Measurements from ENCODE around the gene CALN1. TPM values are rescaled to one million over a fixed set of nuclear protein-coding genes. Genes with fewer than 3 reads are reported as not detected.
"Not testable (repeated sequence)": the region's sequence is repeated elsewhere in the genome, so short reads cannot be mapped to it uniquely, and the experiment has no call there.

The CALN1 gene
- total RNA-seq, 1 donor from 2014 or later = 0.45 TPM

DNA sequence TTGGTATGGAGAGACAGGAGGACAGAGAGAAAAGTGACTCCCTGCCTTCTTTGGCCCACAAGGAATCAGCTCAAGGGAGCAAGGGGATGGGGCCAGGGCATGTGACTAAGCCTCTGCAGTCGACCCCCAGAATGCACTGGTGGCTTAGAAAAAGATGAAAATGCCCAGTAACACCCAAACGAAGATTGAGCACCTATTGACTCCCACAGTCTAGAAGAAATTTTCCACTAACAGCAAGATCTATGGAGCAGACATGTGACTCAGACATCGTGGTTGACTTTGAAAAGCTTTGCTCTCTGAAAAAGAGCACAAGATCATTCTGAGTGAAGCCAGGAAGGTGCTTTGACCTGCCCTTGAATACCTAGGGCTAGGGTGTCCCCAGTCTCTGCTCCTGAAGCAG is 586.0 kb downstream of the CALN1 start:
- ATAC-seq (no peak), DNase-seq (ENCODE audit: low spot score) (no peak)

DNA sequence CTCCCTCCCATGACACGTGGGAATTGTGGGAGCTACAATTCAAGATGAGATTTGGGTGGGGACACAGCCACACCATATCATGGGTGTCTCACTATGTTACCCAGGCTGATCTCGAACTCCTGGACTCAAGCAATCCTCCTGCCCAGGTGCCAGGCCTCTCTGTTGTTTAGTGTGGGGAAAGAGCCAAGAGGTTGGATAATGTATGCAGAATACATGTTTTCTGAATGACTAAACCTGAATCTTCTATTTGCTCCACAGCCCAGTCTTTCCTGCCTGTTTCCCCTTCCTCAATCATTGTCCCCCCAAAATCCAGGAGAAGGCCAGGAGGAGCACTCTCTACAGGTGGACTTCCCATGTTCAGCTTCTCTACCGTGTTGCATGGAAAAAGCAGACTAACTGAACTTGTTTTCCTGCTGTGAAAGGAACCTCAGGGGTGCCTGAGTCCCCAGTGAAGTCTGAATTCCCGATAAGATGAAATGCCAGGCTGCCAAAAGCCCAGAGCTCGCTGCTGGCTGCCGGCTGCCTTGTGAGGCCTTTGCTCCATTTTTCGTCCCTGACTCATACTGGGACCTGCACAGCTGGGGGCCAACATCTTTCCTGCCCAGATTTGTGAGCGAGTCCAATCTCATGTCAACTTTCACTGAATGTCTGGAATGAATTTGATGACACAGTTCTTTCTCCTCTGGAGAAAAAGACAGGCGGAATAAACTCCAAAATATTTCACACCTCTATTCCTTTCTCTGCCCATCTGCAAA is 588.0 kb downstream of the CALN1 start:
- ATAC-seq = no peak
- no peak for DNase-seq (ENCODE audit: low spot score)

DNA sequence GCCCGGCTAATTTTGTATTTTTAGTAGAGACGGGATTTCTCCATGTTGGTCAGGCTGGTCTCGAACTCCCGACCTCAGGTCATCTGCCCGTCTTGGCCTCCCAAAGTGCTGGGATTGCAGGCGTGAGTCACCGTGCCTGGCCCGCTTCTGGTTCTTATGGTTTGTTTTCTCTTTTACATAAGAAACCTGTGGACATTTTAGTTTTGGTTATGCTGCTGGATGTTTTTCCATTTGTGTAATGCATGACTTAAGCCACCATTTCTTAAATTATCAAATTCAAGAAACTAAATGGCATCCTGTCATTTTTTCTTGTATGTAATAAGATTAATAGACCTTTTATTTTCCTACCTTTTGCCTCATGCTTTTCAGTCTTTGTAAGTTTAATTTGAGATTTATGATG is 589.7 kb downstream of the CALN1 start:
- not testable (repeated sequence) for ATAC-seq; DNase-seq (ENCODE audit: low spot score)

DNA sequence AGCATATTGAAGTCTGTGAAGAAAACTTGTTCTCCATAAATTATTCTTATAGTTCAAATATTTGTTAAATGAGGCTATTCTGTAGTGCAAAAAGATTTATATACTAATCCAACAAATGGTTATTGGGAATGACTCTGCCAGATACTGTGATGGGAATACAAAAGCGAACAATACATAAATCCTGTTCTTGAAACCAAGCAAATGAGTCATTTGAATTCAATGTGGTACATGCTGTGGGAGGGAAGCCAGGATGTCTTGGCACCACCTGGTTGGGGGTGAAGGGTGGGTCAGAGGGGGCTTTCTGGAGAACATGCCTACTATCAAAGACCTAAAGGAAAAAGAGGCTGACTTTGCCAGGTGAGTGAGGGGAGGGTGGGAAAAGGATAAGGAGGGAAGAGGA is 594.2 kb downstream of the CALN1 start:
- no peak for ATAC-seq
- DNase-seq (ENCODE audit: low spot score) = no peak

DNA sequence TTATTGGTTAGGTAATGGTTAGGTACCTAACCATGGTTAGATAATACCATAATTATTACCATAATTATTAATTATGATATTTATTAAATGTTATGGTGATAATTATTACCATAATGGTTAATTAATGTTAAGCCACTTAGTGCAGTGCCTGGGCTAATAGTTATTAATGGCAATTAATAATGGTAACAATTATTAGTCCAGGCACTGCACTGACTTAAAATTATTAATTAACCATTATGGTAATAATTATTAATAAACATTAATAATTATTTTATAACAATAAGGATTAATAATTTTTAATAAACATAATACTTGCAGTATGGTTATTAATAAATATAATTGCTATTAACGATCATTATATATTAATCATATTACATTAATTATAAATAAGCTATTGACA is 604.0 kb downstream of the CALN1 start:
- no peak for ATAC-seq

DNA sequence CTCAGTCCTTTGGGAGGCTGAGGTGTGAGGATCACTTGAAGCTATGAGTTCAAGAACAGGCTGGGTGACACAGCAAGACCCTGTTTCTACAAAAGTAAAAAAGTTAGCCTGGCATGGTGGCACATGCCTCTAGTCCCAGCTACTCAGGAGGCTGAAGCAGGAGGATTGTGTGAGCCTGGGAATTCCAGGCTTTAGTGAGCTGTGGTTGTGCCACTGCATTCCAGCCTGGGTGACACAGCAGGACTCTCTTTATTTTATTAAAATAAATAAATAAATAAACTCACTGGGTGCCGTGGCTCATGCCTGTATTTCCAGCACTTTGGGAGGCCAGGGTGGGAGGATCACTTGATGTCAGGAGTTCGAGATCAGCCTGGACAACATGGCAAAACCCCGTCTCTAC is 607.9 kb downstream of the CALN1 start:
- ATAC-seq (no peak), DNase-seq (ENCODE audit: low spot score) (no peak)

More for the DNA sequence above, 604.0 kb downstream of the CALN1 start:
- no peak for DNase-seq (ENCODE audit: low spot score)

DNA sequence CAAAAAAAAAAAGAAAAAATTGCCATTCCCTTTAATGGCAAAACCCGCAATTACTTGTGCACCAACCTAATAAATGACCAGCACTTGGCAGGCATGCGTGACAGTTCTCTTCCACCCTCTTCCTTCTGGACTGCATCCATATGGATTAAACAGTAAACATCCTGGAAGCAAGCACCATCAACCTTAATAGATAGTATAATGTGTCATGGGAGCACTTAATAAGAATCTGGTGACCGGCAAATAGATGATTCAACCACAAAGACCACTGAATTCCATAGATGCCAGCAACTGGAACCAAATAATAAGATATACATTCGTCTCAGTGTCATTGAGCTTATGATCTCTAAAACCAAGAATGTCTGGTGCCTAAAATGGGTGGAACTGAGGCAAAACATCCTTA is 610.2 kb downstream of the CALN1 start:
- ATAC-seq (no peak), DNase-seq (ENCODE audit: low spot score) (no peak)

DNA sequence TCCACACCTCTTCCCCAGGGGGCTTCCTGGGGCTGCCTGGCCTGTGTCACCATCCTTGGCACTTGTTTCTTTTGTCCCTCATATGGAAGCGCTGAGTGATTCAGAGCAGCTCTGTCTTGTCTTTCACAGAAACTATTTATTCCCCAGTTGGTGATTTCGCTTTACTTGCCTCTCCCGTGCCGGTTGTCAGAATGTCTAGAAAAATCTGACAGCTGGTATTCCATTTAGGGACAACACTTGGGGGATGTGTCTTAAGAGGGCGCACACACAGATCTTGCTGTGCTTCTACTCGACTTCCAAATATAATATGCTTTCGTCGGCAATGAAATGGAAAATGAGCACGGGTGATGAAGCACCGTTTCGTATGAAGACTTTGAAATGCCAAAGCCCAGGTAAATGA is 611.8 kb downstream of the CALN1 start:
- no peak for DNase-seq (ENCODE audit: low spot score)
- no peak for ATAC-seq

DNA sequence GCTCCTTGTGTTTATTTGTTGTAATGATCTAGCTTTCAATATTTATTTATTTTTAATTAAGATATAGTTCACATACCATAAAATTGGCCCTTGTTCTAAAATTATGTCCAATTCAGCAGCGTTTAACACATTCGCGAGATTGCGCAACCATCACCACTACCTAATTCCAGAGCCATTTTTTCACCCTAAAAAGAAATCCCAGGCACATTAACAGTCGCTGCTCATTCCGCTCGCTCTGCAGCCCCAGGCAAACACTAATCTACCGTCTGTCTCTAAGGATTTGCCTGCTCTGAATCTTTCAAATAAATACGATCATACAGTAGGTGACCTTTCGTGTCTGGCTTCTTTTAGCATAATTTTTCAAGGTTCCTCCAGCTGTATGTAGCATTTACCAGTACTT is 616.7 kb downstream of the CALN1 start:
- DNase-seq (ENCODE audit: low spot score) = no peak

DNA sequence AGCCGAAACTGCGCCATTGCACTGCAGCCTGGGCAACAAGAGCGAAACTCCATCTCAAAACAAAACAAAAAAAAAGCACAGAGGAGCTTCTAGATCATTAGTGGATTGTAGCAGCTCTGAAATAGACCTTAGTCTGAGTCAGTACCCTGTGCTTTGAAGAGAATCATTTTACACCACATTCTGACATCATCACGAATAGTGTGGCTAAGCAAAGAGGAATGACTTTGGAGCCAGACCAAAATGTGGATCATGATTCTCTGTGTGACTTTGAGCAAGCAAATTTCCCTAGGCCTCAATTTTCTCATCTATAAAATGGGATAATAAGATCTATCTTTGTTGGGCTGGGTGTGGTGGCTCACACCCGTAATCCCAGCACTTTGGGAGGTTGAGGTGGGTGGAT is 618.9 kb downstream of the CALN1 start:
- DNase-seq (ENCODE audit: low spot score) (no peak), ATAC-seq (no peak)

More for the DNA sequence above, 616.7 kb downstream of the CALN1 start:
- no peak for ATAC-seq

DNA sequence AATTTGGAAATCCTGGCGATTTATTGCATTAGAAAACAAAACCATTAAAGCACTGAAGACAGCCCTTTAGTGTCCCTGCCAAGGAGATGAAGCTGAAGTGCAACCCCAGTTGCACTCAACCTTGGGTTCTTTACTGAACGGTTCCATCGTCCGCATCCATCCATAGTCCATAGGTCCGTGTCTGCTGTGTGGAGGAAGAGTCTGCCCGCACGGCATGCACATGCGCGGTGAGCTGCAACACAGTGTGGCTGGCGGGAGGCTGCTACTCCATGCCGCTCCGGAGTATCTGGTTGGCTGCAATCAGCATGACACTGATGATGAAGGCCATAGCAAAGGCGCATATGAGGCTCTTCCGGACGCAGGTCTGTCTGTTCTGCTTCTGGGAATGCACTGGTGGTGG is 624.6 kb downstream of the CALN1 start:
- no peak for ATAC-seq
- no peak for DNase-seq (ENCODE audit: low spot score)

DNA sequence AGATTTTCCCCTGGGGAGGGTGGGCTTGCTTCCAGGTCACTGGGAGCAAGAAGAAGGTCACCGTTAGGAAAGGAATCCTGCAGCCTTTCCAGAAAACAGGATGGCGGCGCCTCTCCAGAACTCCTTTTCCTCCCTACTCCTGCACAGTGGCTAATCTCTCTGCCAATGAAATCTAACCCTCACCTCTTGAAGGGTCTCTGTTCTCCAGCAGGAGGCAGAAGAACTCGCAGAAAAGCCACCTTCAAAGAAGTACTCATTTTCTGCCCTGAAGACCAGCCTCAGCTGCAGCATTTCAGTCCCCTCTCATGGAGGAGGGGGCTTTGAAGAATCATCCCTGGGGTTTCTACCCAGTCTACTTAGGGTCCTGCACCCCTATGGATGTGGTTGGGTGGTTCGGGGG is 626.9 kb downstream of the CALN1 start:
- ATAC-seq (no peak), DNase-seq (ENCODE audit: low spot score) (no peak)

DNA sequence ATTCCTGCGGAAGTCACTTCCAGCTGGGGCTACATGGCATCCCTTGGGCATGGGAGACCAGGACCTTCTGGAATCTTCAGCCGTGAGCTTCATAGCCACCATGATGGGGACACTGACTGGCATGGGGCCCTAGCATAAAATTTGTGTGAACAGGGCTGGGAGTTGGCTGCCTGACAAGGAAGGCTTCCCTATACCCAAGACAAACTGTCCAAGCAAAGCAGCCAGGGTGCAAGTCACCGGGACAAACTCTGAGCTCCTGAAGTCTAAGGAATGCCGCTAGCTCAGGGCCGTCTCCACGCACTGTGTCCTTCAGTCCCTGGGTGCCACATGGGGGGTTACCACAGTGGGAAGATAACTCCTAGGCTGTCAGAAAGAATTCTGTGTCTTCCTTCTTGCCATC is 627.4 kb downstream of the CALN1 start:
- no peak for ATAC-seq
- no peak for DNase-seq (ENCODE audit: low spot score)

DNA sequence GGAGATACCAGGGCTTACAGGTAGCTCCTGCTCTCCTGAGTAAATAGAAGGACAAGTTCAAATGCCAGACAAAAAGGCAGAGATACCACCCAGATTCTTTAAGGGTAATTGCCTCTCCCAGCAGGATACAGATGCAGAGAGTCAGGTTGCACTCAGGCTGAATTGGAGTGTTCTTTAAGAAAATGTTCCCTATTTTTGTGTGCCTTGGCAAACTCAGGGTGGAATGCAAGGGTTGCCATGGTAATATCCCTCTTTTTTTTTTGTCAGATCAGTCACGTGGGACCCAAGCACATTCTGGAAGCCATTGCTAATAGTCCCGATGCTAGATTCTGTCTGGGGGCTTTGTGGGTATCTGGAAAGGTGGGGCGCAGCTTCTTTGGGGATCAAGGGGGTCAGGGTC is 628.0 kb downstream of the CALN1 start:
- no peak for ATAC-seq
- DNase-seq (ENCODE audit: low spot score) = no peak

DNA sequence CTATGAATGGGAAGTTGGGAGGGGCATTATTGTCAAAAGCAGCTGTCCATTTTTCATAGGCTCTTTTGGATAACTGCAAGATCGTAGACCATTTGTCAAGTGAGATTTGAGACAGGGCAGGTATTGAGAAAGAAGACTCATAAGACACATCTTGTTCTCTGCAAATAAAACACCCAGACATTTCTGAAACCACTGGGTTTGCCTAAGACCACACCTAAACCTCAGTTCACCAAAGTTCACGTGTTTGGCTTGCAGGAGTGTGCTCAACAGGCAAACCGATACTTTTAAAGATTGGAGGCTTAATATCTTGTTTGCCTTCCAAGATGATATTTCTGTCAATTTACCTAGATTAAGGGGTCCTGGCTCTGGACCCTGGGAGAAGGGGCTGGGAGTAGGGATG is 628.4 kb downstream of the CALN1 start:
- DNase-seq (ENCODE audit: low spot score) (no peak), ATAC-seq (no peak)

DNA sequence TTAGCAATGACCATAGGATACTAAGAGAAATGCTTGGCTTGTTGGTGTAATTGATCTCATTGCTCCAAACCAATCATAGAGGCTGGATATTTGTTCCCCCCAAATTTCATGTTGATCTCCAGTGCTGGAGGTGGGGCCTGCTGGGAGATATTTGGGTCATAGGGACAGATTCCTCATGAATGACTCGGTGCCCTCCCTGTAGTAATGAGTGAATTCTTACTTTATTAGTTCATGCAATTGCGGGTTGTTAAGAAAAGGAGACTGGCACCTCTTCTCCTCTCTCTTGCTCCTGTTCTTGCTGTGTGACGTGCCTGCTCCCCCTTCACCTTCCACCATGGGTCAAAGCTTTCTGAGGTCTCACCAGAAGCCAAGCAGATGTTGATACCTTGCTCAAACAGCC is 630.1 kb downstream of the CALN1 start:
- DNase-seq (ENCODE audit: low spot score) (no peak), ATAC-seq (no peak)

DNA sequence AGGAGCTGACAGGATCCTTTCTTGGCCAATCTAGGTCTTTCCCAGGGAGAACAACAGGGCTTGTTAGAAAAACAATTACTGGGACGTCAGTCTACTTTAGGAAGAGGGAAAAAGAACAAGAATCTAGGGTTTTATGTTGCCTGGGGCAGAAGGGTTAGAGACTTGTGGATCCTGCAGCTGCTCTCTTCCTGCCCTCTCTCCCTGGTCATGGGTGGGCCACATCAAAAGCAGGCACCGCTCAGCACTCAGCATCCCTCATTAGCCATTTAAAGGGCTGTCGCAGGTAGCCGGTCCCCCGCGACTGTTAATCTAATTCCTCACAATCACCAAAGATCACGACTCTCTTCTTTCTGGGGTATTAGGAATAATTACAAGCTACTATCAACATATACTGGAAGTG is 631.9 kb downstream of the CALN1 start:
- DNase-seq (ENCODE audit: low spot score) = no peak
- no peak for ATAC-seq

DNA sequence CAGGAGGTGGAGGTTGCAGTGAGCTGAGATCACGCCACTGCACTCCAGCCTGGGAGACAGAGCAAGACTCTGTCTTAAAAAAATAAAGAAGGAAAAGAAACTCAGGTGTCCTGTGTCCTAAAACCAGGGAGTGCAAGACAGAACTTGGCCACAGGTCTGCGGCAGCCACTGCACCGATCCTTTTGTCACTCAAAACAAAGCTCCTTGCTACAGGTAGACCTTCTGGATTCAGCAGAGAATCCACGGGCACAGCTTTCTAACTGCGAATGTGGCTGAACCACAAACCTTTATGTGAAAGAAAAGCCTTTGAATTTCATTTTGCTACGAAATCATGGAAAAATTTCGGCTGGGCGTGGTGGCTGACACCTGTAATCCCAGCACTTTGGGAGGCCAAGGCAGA is 634.9 kb downstream of the CALN1 start:
- ATAC-seq (no peak), DNase-seq (ENCODE audit: low spot score) (peak; percentile 1)

DNA sequence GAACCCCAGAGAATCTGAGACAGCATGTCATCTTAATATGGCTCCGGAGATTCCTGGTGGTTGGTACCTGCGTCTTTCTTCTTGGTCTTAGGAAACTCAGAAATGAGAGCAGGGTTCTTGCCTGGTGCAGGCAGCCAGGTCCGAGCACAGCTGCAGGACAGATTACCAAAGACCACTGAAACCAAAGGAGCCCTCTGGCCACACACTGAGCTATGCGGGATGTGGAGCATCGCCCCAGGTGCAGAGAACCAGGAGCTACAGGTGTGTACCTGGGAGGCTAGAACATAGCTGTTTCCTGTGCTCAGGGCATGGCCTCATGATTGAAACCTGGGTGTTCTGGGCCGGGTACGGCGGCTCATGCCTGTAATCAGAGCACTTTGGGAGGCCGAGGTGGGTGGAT is 635.4 kb downstream of the CALN1 start:
- DNase-seq (ENCODE audit: low spot score) (peak; percentile 24), ATAC-seq (no peak)

DNA sequence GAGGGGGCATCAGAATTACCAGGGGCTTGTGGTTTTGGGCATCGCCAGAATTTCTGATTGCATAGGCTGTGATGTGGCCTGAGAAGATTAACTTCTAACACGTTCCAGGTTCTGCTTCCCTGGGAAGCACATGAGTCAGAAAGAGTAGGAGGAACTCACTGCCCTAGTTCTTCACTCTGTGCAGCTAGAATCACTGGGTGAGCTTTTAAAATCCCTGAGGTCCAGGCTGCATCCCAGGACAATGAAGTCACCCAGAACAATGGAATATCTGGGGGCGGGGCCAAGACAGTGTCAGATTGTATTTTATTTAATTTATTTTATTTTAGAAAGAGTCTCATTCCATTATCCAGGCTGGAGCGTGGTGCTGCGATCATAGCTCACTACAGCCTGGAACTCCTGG is 636.5 kb downstream of the CALN1 start:
- peak; percentile 4 for DNase-seq (ENCODE audit: low spot score)
- no peak for ATAC-seq

DNA sequence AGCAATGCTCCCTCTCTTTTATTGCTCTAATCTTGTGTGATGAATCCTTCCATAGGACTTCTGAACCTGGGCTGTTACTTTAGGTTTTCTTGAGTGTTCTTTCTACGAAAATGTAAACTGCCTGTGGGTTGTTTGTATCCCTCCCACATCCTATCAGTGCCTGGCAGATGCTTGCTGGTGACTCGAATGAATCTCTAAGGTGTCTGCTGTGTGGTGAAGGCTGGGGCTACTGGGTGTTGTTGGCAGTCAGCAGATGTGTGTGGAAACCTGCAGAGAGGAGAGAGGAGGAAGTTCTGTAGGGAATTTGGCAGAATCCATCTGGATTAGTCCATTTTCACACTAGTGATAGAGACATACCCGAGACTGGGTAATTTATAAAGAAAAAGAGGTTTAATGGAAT is 639.4 kb downstream of the CALN1 start:
- peak; percentile 5 for DNase-seq (ENCODE audit: low spot score)

DNA sequence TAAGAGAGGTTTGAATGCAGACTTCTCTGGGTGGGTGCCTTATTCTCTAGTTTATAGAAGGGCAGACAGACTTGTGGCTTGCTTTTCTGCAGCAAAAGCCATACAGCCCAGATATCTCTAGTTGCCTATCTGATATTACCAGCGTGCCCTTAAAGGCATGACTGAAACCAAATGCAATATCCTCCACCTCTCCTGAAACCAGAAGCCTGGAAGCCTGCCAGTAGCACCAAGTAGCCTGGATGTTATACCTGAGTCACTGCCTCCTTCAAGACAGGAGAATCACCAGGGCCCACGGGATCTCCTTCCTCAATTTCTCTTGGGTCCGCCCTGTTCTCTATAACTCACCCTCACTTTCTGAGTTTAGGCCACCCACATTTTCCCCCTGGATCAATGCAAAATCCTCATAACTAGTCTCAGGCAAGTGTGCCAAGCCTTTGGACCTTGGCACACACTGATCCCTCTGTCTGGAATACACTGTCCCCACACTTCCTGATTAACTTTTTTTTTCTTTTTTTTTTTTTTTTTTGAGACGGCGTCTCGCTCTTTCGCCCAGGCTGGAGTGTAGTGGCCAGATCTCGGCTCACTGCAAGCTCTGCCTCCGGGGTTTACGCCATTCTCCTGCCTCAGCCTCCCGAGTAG is 641.8 kb downstream of the CALN1 start:
- ATAC-seq = no peak
- peak; percentile 32 for DNase-seq (ENCODE audit: low spot score)

More for the DNA sequence above, 639.4 kb downstream of the CALN1 start:
- ATAC-seq = no peak

DNA sequence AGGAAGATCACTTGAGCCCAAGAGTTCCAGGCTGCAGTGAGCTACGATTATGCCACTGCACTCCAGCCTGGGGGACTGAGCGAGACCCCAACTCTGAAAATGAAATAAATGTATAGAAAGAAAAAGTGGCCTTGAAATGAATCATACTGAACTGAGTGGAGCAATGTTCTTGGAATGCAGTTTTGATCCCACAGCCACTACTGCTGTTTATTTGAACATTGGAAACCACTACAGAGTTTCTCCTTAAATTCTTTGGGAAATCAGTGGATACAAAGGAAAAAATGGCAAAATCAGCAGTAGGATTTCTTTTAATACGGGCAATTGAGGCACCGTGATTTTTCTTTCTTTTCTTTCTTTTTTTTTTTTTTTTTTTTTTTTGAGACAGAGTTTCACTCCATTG is 642.8 kb downstream of the CALN1 start:
- ATAC-seq = no peak
- DNase-seq (ENCODE audit: low spot score) = no peak
